IMR-90 (cell line): ENCODE data around the gene WNT4. TPM values are rescaled to one million over a fixed set of nuclear protein-coding genes. Genes with fewer than 3 reads are reported as not detected.

Experiments
- ATAC-seq: fragments of 200-7000 bp; cut with Tn5 transposase; 2 replicates; pipeline ENCODE4 v1.9.1; 2020; ENCODE audit warnings: low read depth, mild to moderate bottlenecking, moderate library complexity
- BruUV-seq: library from RNA; stranded (reverse); fragments of 400-500 nt; replicated peaks from 2 replicates; lab custom pipeline; 2021; lab: Mats Ljungman, UMichigan
- CTCF ChIA-PET: fragments of 300-600 bp; formaldehyde crosslinking; extraction: SDS; loops from one replicate; lab custom pipeline; 2021; ENCODE audit warnings: antibody characterized with exemption; lab: Yijun Ruan, JAX
- POLR2A ChIA-PET: fragments of 300-600 bp; sonication (Branson Sonifier 250); formaldehyde crosslinking; loops from one replicate; lab custom pipeline; 2022; ENCODE audit warnings: antibody characterized with exemption; ENCODE audit not compliant: unreplicated experiment; lab: Charles Lee
- DNase-seq: peaks from one replicate; pipeline ENCODE4 v3.0.0; 2013
- H2AFZ ChIP-seq: replicated peaks from 2 replicates; pipeline ENCODE3; 2013; ENCODE audit warnings: low read length, mild to moderate bottlenecking; ENCODE audit not compliant: poor library complexity
- H2AK5ac ChIP-seq: 2 replicates; pipeline ENCODE4 v1.6.1; 2013; ENCODE audit warnings: low read depth, low read length, inconsistent platforms
- H2AK9ac ChIP-seq: replicated peaks from 2 replicates; pipeline ENCODE3; 2013; ENCODE audit warnings: mild to moderate bottlenecking, low read depth, low read length, moderate library complexity; ENCODE audit not compliant: poor library complexity
- H2BK120ac ChIP-seq: 2 replicates; pipeline ENCODE4 v1.6.1; 2013; ENCODE audit warnings: low read depth, low read length, inconsistent platforms
- H2BK15ac ChIP-seq: 3 replicates; pipeline ENCODE4 v1.6.1; 2013; ENCODE audit warnings: low read depth, low read length, inconsistent platforms
- H2BK20ac ChIP-seq: 2 replicates; pipeline ENCODE4 v1.6.1; 2013; ENCODE audit warnings: low read depth, mild to moderate bottlenecking, inconsistent platforms, low read length, moderate library complexity
- H2BK5ac ChIP-seq: 2 replicates; pipeline ENCODE4 v1.6.1; 2013; ENCODE audit warnings: mild to moderate bottlenecking, low read depth, low read length, inconsistent platforms; ENCODE audit not compliant: poor library complexity, severe bottlenecking
- H3K14ac ChIP-seq: replicated peaks from 2 replicates; pipeline ENCODE4 v1.6.1; 2013; ENCODE audit warnings: low read depth, low read length, inconsistent platforms
- H3K18ac ChIP-seq: 2 replicates; pipeline ENCODE4 v1.6.1; 2013; ENCODE audit warnings: low read depth, low read length, control low read depth
- H3K23ac ChIP-seq: 2 replicates; pipeline ENCODE4 v1.6.1; 2013; ENCODE audit warnings: low read depth, low read length, inconsistent platforms
- H3K27ac ChIP-seq: 2 replicates; pipeline ENCODE4 v1.5.1; 2013; ENCODE audit warnings: mild to moderate bottlenecking, control low read depth, low read length; ENCODE audit not compliant: insufficient read depth
- H3K27me3 ChIP-seq: 2 replicates; pipeline ENCODE4 v1.6.1; 2013; ENCODE audit warnings: low read length; ENCODE audit not compliant: control insufficient read depth, insufficient read depth
- H3K36me3 ChIP-seq: 2 replicates; pipeline ENCODE4 v1.6.1; 2013; ENCODE audit warnings: low read length, mixed read lengths; ENCODE audit not compliant: control insufficient read depth, insufficient read depth
- H3K4ac ChIP-seq: 2 replicates; pipeline ENCODE4 v1.6.1; 2013; ENCODE audit warnings: low read depth, low read length, inconsistent platforms
- H3K4me1 ChIP-seq: 2 replicates; pipeline ENCODE4 v1.6.1; 2013; ENCODE audit warnings: low read length, mixed read lengths; ENCODE audit not compliant: control insufficient read depth, insufficient read depth
- H3K4me2 ChIP-seq: 2 replicates; pipeline ENCODE4 v1.6.1; 2013; ENCODE audit warnings: low read depth, mild to moderate bottlenecking, control low read depth, low read length, moderate library complexity
- H3K4me3 ChIP-seq: 2 replicates; pipeline ENCODE4 v1.5.1; 2013; ENCODE audit warnings: low read depth, mild to moderate bottlenecking, control low read depth, low read length, moderate library complexity; ENCODE audit not compliant: insufficient read depth
- H3K56ac ChIP-seq: 2 replicates; pipeline ENCODE4 v1.6.1; 2013; ENCODE audit warnings: low read length, inconsistent platforms; ENCODE audit not compliant: insufficient read depth; ENCODE audit errors: extremely low read depth
- H3K79me1 ChIP-seq, 2 experiments: 2 replicates each; pipeline ENCODE4 v1.6.1; 2013; ENCODE audit warnings: low read length in 2 of 2, inconsistent platforms in 1 of 2, low read depth in 1 of 2
- H3K9ac ChIP-seq: 2 replicates; pipeline ENCODE4 v1.6.1; 2013; ENCODE audit warnings: low read depth, low read length, control low read depth
- H3K9me1 ChIP-seq: 2 replicates; pipeline ENCODE4 v1.6.1; 2013; ENCODE audit warnings: low read length, inconsistent platforms; ENCODE audit not compliant: insufficient read depth
- H3K9me3 ChIP-seq: 2 replicates; pipeline ENCODE4 v1.6.1; 2013; ENCODE audit warnings: low read length; ENCODE audit not compliant: control insufficient read depth, insufficient read depth
- H4K20me1 ChIP-seq: 2 replicates; pipeline ENCODE4 v1.6.1; 2013; ENCODE audit warnings: low read length, inconsistent platforms; ENCODE audit not compliant: insufficient read depth
- H4K5ac ChIP-seq: 2 replicates; pipeline ENCODE4 v1.6.1; 2013; ENCODE audit warnings: mild to moderate bottlenecking, low read depth, low read length, control low read depth
- H4K8ac ChIP-seq, 2 experiments: 2 replicates each; pipeline ENCODE4 v1.6.1; 2013; ENCODE audit warnings: low read depth in 2 of 2, low read length in 2 of 2, control low read depth in 1 of 2, inconsistent platforms in 1 of 2
- H4K91ac ChIP-seq: 2 replicates; pipeline ENCODE4 v1.6.1; 2013; ENCODE audit warnings: low read depth, low read length, inconsistent platforms; ENCODE audit not compliant: insufficient read depth
- CEBPB ChIP-seq: IDR thresholded peaks from 2 replicates; pipeline ENCODE4 v1.6.1; 2012; ENCODE audit warnings: low read depth, low read length, improper control_type of control experiment
- RAD21 ChIP-seq: IDR thresholded peaks from 2 replicates; pipeline ENCODE4 v1.6.1; 2012; ENCODE audit warnings: low read length, improper control_type of control experiment
- RFX5 ChIP-seq: IDR thresholded peaks from 2 replicates; pipeline ENCODE4 v1.8.0; 2012; ENCODE audit warnings: low read depth, mild to moderate bottlenecking, low read length, moderate library complexity
- WGBS, 2 experiments: methylation state at CpG; one replicate each; pipeline versions ENCODE4 v1.1.5 to v1.1.7; 2013; ENCODE audit warnings: missing lambda C conversion rate in 2 of 2; ENCODE audit not compliant: insufficient read length in 1 of 2; ENCODE audit errors: extremely low coverage in 2 of 2; 5-methylcytosine and 5-hydroxymethylcytosine counted together
- dilution Hi-C: fragments of 300-500 bp; cut with HindIII; formaldehyde crosslinking; loops from one replicate; pipeline ENCODE4 v1.14.3; 2018; ENCODE audit warnings: low sequenced_read_pairs; ENCODE audit not compliant: unreplicated experiment
- in situ Hi-C: fragments of 300-500 bp; cut with MboI; formaldehyde crosslinking; loops from 3 replicates; pipeline ENCODE4 v1.14.3; 2019; ENCODE audit warnings: low sequenced_read_pairs, inconsistent platforms, mixed read lengths
- intact Hi-C: fragments of 100-400 bp; cut with micrococcal nuclease; formaldehyde crosslinking; loops from 2 replicates; pipeline ENCODE4 v1.10.0; 2022
- polyA plus RNA-seq, 3 experiments: library from polyadenylated mRNA; depleted of rRNA; stranded (reverse); fragments of >200 nt; gene quantifications; 2 replicates each; pipeline ENCODE4 v1.2.3, GENCODE V29; 2012; ENCODE audit warnings: low replicate concordance in 1 of 3
- total RNA-seq: library from RNA; depleted of rRNA; stranded (reverse); fragments of >200 nt; gene quantifications from 2 replicates; pipeline ENCODE4 v1.2.3, GENCODE V29; 2012

The WNT4 gene
- total and polyA plus RNA-seq, 2 of the 4 experiments (the other 2 are of a cell fraction): not detected

DNA sequence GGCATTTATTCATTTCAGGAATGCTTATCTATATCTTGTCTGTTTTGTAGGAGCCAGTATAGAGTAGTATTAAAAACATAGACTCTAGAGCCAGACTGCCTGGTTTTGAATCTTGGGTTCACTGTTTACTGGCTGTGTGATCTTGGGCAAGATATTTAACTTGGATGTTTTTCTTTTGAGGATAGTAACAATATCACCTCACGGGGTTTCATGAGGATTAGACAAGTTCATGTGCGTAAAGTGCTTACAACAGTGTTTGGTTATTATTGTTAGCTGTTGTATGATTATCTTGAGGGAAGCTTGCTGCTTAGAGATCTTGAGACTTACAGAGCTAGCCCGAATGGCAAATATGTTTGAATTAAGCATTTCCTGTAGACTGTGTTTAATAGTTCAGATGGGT is 40.2 kb downstream of the WNT4 start:
- intact Hi-C loops (loop anchor here (10.0 kb wide), 1 partner anchor 542 kb away; the partner anchor contains the start of gene C1QC), in situ Hi-C loops (no loop called here), dilution Hi-C loops (no loop called here)
- Histone ChIP-seq H3K14ac (no peak overlapping the region), H2BK5ac (no peak overlapping the region), H3K4ac (no peak overlapping the region), H3K56ac (no peak overlapping the region), H3K4me2 (no peak overlapping the region), H3K79me1 (peaks cover 53 to 81% of the 10 kb centered on the region in 2 experiments), H3K27ac (no peak overlapping the region), H3K4me1 (peaks cover 3% of the 10 kb centered on the region; the same call in 1 of the 2 replicates), H2BK20ac (no peak overlapping the region), H4K20me1 (peaks cover 87% of the 10 kb centered on the region), H2AK5ac (no peak overlapping the region), H4K5ac (no peak overlapping the region), H3K9me1 (peaks cover 11% of the 10 kb centered on the region), H2BK15ac (no peak overlapping the region), H2AK9ac (no peak overlapping the region), H3K9me3 (no peaks in the 10 kb centered on the region), H3K4me3 (no peak overlapping the region), H3K9ac (no peak overlapping the region), H2BK120ac (no peak overlapping the region), H3K23ac (no peak overlapping the region), H2AFZ (no peak overlapping the region), H3K27me3 (no peaks in the 10 kb centered on the region), H3K36me3 (peaks cover 16% of the 10 kb centered on the region), H3K18ac (no peak overlapping the region), H4K8ac (no peak overlapping the region), H4K91ac (no peak overlapping the region)
- no peak for DNase-seq
- no TSS peak for BruUV-seq
- CTCF ChIA-PET: interaction anchor here (0.6 kb wide), 1 partner anchor 169 kb away, joined by 4 read pairs; no protein-coding TSS in a partner anchor
- no peak for ATAC-seq
- TF ChIP-seq RAD21: no peak
- no peak for TF ChIP-seq CEBPB
- TF ChIP-seq RFX5: no peak
- POLR2A ChIA-PET: no interaction called here
- WGBS, 2 experiments: 17% methylated on average over 1 of the region's 3 CpGs; no CpG with 5 or more reads in 1 of the 2 experiments
